HG02870 (cell line): ENCODE results near the gene MRPL55.
"Not testable (repeated sequence)": the region's sequence is repeated elsewhere in the genome, so short reads cannot be mapped to it uniquely, and the experiment has no call there.

ENCODE experiments used
- ATAC-seq: cut with Tn5 transposase; IDR thresholded peaks from one replicate; pipeline ENCODE4 v1.9.1; 2021; ENCODE audit warnings: mild to moderate bottlenecking, moderate library complexity; ENCODE audit not compliant: unreplicated experiment

The MRPL55 gene

DNA sequence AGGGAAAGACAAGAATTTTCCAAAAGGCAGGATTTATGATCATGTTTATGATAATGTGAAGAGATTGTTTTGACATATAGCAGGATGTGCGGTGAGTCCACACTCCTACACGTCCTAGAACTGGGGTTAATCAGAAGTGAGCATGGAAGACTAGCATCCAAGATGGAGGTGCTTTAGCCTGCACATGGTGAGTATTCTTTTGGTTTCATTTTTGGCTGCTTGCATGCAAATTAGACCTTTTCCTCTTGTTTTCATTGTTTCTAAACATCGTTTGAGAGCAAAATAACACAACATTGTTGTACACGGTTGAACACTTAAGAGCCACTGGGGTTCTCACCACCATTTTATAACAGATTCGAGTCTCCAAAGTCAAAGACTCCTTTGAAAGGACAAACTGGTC lies 16.1 kb upstream of the MRPL55 start:
- no peak for ATAC-seq

DNA sequence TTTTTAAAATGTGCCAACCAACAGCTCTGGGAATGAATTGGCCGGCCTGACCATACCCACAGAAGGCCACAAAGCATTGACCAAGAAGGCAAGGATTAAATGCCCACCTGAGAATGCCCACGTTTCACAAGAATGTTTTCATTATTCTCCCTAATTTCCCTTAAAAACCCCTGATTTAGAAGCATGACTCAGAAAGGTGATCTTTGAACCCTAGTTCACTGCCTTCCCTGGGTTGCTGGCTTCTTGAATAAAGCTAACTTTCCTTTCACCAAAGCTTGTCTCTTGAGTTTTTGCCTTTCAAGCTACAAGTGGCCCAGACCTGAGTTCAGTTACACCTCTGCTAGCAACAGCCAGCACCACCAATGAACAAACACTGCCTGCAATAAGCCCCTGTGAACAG lies 14.4 kb upstream of the MRPL55 start:
- no peak for ATAC-seq

DNA sequence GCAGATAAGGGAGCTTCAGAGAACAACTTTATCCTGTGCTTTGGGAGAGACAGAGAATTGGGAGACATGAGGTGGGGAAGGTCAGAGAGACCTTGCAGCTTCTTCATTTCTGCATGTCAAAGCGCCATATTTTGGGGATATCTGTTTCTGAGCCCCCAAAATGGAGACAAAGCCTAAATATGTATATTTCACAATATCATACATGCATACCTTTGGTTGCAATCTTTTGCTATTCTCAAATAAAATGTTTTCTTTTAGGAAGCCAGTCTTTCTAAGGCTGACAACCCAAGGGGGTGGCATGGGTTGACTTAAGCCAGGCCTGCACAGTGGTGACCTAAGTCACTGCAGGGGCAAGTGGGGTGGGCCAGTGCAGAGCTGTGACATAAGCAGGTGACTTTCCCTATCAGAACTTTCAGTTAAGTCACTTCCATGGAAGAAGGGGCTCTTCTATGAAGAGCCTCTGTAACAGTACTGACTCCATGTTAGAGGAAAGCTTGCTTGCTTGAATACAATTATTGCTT lies 13.9 kb upstream of the MRPL55 start:
- no peak for ATAC-seq

DNA sequence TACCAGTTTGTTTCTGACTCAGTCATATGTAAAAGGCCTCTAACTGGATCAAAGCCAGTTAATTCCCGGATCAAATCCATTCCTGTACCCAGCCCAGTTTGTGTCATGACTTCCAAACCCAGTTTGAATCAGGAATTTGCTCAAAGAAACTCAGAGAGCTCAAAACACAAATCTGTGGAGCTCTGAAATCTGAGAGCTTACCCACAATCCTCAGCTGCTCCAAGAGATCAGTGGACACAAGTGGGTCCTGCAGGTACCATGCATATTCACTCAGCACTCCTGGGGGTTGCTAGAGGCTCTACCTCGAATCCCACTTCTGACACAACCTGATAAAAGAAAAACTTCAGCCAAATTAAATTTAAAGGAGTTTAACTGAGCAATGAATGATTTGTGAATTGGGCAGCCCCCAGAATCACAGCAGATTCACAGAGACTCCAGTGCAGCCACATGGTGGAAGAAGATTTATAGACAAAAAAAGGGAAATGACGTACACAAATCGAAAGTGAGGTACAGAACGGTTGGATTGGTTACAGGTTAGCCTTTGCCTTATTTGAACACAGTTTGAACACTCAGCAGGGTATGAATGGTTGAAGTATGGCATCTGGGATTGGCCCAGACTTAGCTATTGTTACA lies 11.9 kb upstream of the MRPL55 start:
- ATAC-seq, result no peak

DNA sequence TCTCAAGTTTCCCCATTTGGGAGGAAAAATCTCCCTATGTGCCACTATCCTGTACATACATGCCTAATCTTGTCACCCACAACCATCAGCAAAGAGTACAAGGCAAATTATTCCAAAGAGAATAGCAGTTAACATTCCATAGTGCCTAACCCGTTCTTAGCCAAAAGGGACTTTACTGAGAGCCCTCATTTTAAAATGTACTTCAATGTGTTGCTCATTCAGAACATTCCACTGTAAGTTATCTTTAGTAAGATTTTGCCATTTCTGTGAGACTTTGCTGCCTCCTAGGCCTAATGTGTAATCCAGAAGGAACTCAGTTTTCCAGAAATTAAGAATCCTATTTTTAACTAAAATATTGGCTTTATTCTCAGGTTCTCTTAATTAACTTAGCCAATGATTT lies 11.3 kb upstream of the MRPL55 start:
- ATAC-seq, result no peak

DNA sequence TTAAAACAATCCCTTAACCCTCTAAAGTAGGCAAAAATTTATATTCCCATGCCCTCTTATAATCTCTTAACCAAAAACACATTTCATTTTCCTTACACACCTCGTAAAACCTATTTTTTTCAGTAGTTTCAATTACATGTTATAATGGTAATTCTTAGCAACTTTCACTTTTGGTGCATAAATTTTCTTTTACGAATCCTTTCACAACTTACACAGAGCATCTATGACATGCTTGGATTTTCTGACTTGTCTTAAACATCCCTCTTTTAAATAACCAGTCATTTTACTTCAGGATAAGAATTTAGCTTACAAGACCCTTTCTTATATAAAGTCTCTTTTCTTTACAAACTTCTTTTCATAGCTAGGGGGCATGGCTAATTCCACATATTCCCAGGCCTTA lies 8.9 kb upstream of the MRPL55 start:
- ATAC-seq, result no peak

DNA sequence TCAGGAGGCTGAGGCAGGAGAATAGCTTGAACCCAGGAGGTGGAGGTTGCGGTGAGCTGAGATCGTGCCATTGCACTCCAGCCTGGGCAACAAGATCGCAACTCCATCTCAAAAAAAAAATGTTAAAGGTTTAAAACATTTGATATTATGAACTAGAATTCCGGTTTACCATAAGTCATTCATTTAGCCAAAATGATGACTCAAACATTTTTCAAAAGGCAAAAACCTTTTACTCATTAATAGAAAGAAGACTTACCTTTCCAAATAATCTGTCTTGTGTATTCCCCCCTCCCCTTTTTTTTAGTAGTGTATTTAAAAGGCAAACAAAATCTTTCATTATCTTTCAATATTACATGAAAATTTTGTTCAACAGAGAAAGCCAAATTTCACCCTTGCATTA lies 8.2 kb upstream of the MRPL55 start:
- no peak for ATAC-seq

DNA sequence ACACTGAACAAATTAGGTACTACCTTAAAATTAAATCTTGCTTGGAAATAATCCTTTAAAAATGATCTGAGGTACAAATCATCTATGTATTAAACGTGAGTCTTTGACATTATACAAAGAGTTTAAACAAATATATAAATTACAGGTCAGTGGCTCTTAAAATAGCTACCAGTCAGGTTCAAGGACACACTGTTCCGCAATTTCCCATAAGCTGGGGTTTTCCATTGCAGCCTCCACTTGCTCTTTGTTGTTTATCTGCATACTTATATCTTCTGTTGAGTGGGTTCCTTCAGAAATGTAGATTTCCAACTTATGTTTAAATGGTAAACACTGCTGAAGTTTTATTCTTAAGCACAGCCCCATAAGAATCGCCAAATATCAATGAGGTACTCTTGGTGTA lies 5.7 kb upstream of the MRPL55 start:
- no peak for ATAC-seq

DNA sequence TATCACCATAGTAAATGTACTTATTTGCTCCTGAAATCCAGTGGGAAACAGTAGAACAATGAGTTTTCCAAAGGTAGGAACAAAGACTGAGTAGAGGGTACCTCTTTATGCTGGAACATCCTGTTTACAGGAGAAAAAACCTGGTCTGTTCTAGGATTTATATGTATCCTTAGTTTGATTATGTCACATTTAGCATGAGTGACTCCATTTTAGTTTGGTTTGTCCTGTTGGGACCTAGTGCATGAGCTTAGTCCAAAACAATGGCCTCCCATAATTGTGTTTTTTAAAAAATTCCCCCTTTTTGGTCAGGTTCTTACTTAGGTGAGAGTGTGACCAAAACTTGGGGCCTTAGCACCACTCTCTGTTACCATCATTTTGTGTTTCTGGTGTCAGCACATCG lies 3.5 kb upstream of the MRPL55 start:
- no peak for ATAC-seq

DNA sequence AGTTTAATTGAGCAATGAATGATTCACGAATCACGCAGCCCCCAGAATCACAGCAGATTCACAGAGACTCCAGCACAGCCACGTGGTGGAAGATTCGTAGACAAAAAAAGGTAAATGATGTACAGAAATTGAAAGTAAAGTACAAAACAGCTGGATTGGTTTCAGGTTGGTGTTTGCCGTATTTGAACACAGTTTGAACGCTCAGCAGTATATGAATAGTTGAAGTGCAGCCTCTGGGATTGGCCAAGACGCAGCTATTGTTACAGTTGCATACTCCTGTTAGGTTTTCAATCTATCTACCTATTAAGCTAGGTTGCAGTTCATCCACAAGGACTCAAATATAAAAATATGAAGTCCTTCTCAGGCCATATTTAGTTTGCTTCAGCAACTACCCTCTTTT lies 3.1 kb upstream of the MRPL55 start:
- no peak for ATAC-seq

DNA sequence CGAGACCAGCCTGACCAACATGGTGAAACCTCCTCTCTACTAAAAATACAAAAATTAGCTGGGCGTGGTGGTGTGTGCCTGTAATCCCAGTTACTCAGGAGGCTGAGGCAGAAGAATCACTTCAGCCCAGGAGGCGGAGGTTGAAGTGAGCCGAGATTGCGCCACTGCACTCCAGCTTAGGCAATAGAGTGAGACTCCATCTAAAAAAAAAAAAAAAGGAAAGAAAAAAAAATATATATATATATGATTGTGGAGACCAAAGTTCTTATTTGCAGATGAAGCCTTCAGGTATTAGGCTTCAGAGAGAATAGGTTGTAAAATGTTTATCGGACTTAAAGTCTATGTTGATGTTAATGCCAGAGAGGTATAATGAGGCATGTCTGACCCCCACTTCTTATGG lies 2.2 kb upstream of the MRPL55 start:
- not testable (repeated sequence) for ATAC-seq

DNA sequence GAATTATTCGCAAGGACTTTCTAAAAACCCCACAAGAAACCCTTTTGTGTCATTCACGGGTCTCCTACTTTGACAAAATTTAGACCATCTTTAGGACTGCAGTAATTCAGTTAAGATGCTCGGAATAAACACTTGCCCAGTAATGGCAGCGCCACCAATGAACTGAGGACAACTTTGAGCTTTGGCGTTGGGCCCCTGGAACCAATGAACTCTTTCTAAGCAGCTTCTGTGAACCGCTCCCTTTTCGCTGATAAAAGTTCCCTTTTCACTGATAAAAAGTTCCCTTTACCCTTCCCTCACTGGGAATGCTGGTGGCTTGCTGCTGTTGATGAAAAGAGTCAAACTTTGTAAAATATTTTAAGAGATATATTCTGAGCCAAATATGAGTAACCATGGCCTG lies 1.5 kb upstream of the MRPL55 start:
- ATAC-seq, result no peak

DNA sequence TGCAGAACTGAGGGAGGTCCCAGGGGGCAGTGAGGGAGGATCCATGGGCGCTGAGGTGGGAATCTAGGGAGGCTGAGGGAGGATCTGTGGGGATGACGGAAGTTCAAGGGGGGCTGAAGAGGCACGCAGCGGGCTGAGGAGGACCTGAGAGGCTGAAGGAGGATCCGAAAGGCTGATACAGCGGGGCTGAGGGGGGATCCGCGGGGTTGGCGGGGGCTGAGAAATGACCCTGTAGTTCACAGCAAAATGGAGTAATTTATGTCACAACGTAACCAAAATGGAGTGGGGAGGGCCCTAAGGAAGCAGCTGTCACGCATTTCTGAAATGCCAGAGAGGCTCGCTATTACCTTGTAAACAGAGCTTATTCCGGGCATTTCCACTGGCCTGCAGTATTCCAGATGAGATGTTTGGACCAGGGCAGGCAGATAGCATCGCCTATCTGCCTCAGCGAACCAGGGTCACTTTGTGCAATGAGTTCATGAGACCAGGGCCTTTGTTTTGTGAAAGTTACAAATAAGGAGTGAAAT lies 926 bp upstream of the MRPL55 start:
- ATAC-seq, result no peak

DNA sequence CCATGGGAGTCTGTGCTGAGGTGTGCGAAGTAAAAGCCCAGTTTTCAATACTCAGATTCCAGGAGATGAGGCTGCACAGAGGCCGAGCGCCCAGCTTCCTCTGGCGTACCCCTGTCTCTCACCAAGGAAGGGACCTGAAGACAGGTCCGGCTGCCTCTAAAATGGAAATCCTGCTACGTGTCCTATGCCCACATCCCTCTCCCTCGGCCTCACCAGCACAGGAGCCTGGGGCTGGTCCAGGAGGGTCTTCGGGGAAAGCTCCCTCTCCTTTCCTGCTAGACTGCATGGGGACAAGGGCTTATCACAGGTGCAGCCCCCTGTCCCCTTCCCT lies 392 bp downstream of the MRPL55 start:
- ATAC-seq, result no peak

DNA sequence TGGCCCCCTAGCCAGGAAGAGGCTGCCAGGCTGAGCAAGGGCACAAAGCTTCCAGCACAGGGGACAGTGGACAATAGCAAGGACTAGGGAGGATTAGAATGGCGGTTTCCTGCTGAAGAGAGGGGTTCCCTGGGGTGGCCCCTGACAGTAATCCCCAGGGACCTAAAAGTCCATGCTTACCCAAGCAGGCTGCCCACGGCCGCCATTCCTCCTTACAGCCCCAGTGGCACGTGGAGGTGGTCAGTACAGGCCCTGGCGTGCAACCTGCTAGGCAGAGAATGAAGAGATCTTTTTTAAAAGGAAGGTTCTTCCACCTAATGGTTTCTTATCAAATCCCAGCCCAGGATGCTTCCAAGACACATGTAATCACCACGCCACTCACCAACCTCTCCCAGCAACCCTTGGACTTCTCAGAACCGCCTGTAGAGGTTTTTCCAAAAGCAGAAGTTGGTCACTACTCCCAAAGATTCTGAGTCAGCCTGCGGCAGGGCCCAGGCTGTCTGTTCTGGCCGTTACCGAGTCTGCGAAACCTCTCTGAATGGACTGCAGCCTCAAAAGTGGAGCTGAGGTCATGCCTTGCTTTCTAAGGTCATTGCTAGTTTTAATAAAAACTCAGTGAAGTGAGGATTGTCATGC lies 926 bp downstream of the MRPL55 start:
- ATAC-seq, result no peak

DNA sequence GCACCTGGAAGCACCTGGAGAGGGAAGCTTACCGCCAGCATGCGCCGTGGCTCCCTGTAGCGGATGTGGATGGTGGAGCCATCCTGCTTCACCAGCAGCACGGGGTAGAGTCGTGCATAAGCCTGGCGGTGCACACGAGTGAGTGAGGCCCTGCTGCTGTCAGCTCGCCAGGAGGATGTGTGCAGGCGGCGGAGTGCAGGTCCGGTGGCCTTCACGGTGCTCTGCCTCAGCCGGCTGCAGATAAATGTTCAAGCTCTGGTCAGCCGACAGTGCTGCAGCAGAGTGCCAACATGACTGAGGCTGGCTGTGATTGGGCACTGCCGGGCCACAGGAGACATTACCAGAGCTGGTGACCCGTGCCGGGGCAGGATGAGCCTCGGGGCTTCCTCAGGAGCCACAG lies 1.5 kb downstream of the MRPL55 start:
- no peak for ATAC-seq

DNA sequence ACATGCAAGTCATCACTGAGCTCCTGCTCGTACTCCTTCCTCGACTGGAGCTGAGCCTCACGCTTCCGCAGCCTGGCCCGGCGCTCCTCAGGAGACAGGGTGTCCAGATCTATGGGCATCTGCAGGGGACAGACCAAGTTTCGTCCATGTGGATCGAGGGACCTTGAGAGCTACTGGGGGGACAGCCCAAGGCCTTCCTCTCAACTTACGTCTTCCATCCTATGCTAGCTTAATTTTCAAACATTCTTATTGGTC lies 2.4 kb downstream of the MRPL55 start:
- ATAC-seq, result no peak

DNA sequence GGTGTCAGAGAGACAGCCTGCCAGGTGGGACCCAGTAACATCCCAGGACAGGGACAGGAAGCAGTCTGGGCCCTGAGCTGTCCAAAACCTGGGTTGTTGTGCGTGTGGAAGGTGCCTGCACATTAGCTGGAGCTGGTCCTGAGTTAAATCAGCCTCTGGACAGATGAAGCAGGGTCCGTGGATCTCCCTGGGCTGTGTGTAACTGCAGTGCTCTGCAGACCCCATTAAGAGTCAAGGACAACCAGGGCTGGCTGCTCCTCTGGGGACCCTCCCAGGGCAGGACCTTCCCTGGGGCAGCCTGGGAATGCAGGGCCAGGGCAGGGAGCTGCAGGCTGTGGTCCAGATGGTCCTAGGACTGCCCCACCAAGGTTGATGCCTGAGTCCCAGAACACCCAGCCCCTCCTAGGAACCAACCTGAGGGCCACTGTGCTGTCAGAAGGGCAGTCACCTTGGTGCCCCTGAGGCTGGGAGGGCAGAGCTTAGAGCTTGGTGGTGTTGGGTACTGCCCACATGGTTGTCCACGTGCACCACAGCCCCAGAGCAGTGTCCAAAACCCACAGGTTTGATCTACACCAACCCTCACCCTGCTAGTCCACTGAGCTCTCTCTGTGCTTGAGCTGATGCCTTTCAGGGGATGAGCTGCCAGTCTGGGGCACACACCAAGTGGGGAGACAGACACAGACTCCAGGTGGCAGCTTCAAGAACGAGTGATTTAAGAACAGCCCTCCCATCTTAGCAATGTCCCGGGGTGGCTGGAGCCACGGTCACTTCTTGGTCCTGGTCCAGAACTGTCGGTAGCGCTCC lies 2.9 kb downstream of the MRPL55 start:
- ATAC-seq, result no peak

DNA sequence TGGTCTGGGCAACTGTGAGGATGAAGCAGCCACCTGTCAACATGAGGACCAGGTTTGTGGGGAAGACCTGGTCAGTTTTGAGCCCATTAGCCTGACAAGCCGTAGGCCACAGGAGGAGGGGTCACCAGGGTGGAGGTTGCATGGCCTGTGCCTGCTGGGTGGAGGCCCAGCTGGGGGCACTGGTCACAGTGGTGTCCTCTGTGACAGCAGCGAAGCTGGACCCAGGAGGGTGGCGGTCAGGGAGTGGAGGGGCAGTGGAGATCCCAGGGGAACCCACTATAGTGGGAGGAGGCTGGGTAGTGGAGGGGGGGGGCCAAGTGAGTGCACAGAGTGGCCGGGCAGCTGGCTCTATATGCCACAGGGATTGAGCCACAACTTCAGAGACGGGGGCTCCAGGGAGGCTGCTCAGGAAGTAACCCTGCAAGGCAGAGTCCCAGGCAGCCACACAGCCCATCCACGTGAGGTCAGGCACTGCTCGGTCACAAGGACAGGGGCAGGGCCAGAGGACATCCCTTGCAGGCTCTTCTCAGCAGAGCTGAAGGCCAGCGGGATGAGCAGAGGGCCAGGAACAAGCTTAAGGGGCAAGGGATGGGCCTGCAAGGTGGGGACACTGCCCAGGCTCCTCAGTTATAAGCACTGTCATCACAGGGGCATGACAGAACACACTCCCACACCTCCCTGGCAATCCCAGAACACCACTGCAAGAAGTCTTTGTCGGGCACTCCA lies 3.7 kb downstream of the MRPL55 start:
- ATAC-seq, result no peak

DNA sequence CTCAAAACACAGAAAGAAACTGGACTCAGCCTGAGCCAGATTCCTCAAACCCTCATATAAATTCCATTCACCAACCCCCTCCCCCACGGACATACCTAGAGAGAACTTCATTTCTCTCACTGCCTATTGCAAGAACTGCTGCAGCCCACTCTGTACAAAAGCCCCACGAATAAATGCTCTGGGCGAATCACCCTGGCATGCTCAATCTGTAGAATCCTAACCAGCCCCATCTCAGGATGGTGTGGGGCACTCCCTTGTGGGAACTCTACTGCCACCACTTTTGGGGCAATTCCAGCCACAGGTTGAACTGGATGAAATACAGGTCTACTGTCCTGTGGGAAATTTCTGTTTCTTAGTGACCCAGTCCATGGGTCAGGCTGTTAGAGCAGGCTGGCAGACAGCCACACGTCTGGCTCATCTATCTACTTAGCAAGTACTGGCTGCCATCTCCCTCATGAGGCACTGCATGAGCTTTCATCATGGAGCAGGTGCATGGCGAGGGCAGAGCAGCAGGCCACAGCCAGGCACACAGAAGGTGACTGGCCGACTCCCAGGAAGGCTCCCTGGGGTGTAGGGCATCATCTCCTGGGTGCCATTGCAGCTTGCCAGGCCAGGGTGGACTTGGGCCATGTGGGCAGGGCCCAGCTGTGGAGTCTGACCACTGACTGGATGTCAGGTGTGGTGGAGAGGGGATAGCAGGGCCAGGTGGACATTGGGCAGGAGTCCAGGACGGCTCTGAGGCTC lies 4.4 kb downstream of the MRPL55 start:
- ATAC-seq, result no peak
